IMR-90 (cell line): ENCODE results near the gene ABHD1.

ENCODE experiments used
- BHLHE40 ChIP-seq: fragments of 150-350 bp; IDR thresholded peaks from 2 replicates; pipeline ENCODE4 v1.6.1; 2016; ENCODE audit warnings: mild to moderate bottlenecking, low read depth, low read length
- CEBPB ChIP-seq: IDR thresholded peaks from 2 replicates; pipeline ENCODE4 v1.6.1; 2012; ENCODE audit warnings: low read depth, low read length, improper control_type of control experiment
- FOS ChIP-seq: fragments of 150-350 bp; IDR thresholded peaks from 2 replicates; pipeline ENCODE4 v1.6.1; 2016; ENCODE audit warnings: low read depth, low read length
- MAFK ChIP-seq: IDR thresholded peaks from 2 replicates; pipeline ENCODE4 v1.6.1; 2012; ENCODE audit warnings: low read depth, low read length, improper control_type of control experiment
- MAZ ChIP-seq: IDR thresholded peaks from 2 replicates; pipeline ENCODE4 v1.6.1; 2012; ENCODE audit warnings: low read depth, mild to moderate bottlenecking, low read length, improper control_type of control experiment, moderate library complexity, borderline replicate concordance
- MXI1 ChIP-seq: IDR thresholded peaks from 2 replicates; pipeline ENCODE4 v1.6.1; 2012; ENCODE audit warnings: low read depth, mild to moderate bottlenecking, low read length, moderate library complexity, borderline replicate concordance
- NFE2L2 ChIP-seq: fragments of 150-350 bp; IDR thresholded peaks from 2 replicates; pipeline ENCODE4 v1.6.1; 2016; ENCODE audit warnings: low read depth, mild to moderate bottlenecking, low read length
- POLR2A ChIP-seq: IDR thresholded peaks from 2 replicates; pipeline ENCODE4 v1.6.1; 2012; ENCODE audit warnings: mild to moderate bottlenecking, low read depth, low read length
- RAD21 ChIP-seq: IDR thresholded peaks from 2 replicates; pipeline ENCODE4 v1.6.1; 2012; ENCODE audit warnings: low read length, improper control_type of control experiment
- RCOR1 ChIP-seq: IDR thresholded peaks from 2 replicates; pipeline ENCODE4 v1.6.1; 2012; ENCODE audit warnings: mild to moderate bottlenecking, low read length, improper control_type of control experiment; ENCODE audit not compliant: insufficient replicate concordance
- RFX5 ChIP-seq: IDR thresholded peaks from 2 replicates; pipeline ENCODE4 v1.8.0; 2012; ENCODE audit warnings: low read depth, mild to moderate bottlenecking, low read length, moderate library complexity
- TF ChIP-seq, protein P1 (sequence below): conservative IDR thresholded peaks from 2 replicates; pipeline ENCODE4 v1.5.1; 2012; ENCODE audit warnings: mild to moderate bottlenecking, low read depth, low read length, improper control_type of control experiment
- TF ChIP-seq, protein P2 (sequence below): fragments of 150-350 bp; IDR thresholded peaks from 2 replicates; pipeline ENCODE4 v1.6.1; 2016; ENCODE audit warnings: low read depth, mild to moderate bottlenecking, low read length, moderate library complexity, borderline replicate concordance

DNA sequence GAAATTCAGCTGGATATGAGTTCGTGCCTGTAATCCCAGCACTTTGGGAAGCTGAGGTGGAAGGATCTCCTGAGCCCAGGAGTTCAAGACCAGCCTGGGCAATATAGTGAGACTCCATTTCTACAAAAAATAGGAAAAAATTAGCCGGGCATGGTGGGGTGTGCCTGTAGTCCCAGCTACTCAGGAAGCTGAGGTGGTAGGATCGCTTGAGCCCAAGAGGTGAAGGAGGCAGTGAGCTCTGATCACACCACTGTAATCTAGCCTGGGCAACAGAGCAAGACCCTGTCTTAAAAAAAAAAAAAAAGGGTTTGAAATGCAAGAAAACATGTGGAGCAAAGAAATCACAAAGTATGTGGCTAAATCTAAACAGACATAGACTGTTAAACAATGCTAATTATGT, 14.5 kb upstream of the ABHD1 start:
- TF ChIP-seq, protein P1, sequence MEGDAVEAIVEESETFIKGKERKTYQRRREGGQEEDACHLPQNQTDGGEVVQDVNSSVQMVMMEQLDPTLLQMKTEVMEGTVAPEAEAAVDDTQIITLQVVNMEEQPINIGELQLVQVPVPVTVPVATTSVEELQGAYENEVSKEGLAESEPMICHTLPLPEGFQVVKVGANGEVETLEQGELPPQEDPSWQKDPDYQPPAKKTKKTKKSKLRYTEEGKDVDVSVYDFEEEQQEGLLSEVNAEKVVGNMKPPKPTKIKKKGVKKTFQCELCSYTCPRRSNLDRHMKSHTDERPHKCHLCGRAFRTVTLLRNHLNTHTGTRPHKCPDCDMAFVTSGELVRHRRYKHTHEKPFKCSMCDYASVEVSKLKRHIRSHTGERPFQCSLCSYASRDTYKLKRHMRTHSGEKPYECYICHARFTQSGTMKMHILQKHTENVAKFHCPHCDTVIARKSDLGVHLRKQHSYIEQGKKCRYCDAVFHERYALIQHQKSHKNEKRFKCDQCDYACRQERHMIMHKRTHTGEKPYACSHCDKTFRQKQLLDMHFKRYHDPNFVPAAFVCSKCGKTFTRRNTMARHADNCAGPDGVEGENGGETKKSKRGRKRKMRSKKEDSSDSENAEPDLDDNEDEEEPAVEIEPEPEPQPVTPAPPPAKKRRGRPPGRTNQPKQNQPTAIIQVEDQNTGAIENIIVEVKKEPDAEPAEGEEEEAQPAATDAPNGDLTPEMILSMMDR, result no peak
- TF ChIP-seq POLR2A (no peak), MAZ (no peak), BHLHE40 (no peak), FOS (no peak), RAD21 (no peak), MXI1 (no peak), MAFK (no peak), RFX5 (no peak), CEBPB (no peak), RCOR1 (no peak), NFE2L2 (no peak)
- TF ChIP-seq, protein P2, sequence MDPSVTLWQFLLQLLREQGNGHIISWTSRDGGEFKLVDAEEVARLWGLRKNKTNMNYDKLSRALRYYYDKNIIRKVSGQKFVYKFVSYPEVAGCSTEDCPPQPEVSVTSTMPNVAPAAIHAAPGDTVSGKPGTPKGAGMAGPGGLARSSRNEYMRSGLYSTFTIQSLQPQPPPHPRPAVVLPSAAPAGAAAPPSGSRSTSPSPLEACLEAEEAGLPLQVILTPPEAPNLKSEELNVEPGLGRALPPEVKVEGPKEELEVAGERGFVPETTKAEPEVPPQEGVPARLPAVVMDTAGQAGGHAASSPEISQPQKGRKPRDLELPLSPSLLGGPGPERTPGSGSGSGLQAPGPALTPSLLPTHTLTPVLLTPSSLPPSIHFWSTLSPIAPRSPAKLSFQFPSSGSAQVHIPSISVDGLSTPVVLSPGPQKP, result no peak
